GM18870 (cell line): ENCODE measurements around the gene OR12D2.
"Not testable (repeated sequence)": the region's sequence is repeated elsewhere in the genome, so short reads cannot be mapped to it uniquely, and the experiment has no call there.

Experiments used
- ATAC-seq: cut with Tn5 transposase; IDR thresholded peaks from one replicate; pipeline ENCODE4 v1.9.1; 2021; ENCODE audit warnings: moderate library complexity; ENCODE audit not compliant: unreplicated experiment

The OR12D2 gene, protein sequence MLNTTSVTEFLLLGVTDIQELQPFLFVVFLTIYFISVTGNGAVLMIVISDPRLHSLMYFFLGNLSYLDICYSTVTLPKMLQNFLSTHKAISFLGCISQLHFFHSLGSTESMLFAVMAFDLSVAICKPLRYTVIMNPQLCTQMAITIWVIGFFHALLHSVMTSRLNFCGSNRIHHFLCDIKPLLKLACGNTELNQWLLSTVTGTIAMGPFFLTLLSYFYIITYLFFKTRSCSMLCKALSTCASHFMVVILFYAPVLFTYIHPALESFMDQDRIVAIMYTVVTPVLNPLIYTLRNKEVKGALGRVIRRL

DNA sequence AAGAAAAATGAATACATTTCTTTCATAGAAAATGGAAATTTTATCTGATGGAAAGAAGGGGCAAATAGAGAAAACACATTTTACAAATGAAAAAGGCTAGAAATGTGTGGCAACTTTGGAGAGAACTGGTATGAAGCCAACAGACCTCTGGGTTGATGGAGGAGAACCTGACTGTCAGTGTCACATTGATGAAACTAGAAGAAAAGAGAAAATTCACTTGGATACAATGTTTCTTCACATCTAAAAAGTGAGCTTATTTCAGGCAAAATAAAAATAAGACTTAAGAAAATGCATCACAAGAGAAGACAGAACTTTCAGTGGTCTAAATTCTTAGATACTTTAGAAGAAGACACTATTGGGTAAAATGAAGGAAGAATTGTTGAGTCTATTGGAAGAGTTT is at the start of gene OR12D2:
Gene OR12D2 (plus strand): TSS at position 301 of the 400 bp plus-strand sequence. CDS start 1,069 bp downstream, outside the sequence.
- no peak for ATAC-seq

DNA sequence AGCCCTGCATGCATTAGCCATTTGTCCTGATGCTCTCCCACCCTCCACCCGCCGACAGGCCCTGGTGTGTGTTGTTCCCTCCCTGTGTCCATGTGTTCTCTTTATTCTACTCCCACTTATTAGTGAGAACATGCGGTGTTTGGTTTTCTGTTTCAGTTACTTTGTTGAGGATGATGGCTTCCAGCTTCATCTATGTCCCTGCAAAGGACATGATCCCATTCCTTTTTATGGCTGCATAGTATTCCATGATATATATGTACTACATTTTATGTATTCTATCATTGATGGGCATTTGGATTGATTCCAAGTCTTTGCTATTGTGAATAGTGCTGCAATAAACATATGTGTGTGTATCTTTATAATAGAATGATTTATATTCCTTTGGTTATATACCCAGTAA is 46.1 kb upstream of the OR12D2 start:
- not testable (repeated sequence) for ATAC-seq

DNA sequence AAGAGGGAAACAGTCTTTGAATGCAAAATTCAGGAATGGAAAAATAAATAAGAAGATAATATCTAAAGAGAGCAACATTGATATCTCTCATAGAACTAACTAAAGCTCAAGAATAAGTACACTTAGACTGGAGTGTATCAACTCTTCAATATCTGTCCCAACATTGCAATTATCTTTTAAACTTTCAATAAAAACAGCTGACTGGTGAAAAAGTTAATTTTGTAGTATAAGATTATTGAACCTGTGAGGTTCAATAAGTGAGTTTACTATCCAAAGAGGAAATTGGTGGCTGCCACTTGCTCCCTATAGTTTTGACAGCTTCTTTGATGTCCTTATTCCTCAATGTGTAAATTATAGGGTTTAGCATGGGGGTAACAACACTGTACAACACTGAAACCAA is 40.5 kb upstream of the OR12D2 start:
- no peak for ATAC-seq

DNA sequence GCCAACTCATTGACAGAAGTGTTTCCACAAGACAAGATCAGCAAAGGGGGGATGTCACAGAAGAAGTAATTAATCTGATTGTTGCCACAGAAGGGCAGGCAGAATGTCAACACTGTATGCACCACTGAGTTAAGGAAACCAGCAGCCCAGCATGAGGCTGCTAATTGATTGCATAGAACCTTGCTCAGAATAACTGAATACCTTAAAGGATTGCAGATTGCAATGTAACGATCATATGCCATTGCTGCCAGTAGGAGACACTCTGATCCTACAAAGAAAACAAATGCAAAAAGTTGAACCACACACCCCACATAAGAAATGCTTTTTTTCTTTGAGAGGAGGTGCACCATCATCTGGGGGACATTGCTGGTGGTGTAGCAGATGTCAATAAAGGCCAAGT is 39.8 kb upstream of the OR12D2 start:
- ATAC-seq, result no peak

DNA sequence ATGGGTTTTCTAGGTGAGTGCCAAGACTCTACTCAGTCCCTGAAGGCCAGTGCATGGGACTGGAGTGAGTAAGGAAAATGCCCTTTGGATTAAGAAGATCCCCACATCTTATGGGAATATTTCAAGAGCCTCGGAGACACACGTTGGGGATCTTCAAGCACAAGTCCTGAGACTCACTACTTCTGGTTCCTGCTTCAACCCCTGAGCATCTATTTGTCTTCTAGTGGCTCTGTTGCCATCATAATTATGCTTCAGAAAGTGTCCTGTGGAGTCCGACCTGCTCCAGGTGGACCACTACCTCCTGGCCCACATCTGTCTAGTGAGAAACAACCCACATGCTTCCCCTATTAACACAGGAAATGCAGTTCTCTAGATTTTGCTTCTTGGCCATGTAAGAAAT is 26.7 kb upstream of the OR12D2 start, which contains the start of gene OR5V1:
Gene OR5V1 (minus strand): TSS at position 101 of the 400 bp plus-strand sequence. CDS start 12,670 bp downstream, outside the sequence.
- no peak for ATAC-seq

DNA sequence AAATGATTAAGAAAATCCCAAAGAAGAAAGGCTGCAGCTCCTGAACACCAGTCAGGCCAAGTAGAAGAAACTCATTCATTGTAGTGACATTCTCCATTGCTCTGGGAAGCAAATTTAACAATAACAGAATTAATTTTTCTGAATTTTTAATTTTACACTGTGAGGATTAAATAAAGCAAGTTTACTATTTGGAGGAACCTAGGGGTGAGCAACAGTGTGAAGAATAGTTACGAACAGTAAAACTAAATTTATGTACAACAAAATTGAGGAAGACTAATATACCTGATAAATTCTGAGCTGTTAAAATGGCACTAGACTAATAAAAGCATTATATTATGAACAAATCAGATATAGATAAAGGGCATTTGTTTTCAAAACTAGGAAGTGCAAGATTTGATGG is 20.2 kb upstream of the OR12D2 start, which contains the start of gene OR12D3:
Gene OR12D3 (minus strand): TSS at position 101 of the 400 bp plus-strand sequence. CDS start 4 bp downstream, at position 97.
- no peak for ATAC-seq

DNA sequence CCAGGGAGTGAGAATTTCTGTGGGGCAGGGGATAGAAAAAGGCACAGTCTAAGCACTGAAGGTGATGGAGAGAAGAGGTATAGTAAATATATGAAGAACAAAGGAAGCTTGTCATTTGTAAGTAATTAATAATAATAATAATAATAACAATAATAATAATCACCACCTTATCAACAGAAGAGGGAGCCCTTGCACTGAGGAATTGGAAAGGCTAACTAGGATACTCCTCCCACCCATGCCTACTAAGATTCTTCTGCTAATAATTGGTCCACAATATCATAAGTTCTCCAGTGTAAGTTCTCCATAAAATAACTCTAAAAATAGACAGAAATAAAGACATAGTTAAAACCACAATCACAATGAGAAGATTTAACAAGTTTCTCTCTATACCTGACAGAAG is 19.4 kb upstream of the OR12D2 start:
- ATAC-seq, result no peak

DNA sequence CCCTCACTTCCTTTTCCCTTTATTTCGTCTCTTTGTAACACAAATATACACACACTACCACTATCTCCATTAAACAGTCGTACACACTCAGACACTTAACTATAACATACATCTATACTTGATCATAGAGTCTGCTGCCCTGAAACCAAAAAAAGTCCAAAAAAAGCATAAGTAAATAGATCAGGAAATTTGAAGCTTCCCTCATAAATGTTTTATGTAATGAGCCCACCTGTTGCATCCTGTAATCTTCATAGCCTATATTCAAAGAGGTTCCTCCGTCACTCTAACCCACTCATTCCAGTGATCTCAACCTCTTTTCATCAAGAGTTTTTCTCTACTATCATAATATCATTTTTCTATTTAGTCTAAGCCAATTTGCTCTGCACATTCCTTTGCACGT is 6.9 kb upstream of the OR12D2 start:
- ATAC-seq, result no peak

DNA sequence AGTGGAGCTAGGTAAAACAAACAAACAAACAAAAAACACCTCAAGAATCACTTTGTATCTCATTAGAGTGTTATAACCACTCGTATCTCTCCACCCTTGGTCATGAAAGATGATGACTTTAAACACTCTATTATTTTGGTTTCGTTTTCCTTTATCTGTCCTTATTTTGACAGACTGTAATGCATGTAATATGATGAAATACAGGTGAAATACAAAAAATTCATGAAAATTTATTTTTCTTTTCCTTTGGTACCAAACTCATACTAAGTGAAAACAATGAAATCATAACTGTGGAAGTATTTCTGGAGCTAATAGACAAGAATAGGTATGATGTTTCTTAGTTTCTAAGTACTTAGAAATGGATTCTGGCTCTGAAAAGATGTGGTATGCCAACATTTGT is 4.1 kb downstream of the OR12D2 start:
- no peak for ATAC-seq

DNA sequence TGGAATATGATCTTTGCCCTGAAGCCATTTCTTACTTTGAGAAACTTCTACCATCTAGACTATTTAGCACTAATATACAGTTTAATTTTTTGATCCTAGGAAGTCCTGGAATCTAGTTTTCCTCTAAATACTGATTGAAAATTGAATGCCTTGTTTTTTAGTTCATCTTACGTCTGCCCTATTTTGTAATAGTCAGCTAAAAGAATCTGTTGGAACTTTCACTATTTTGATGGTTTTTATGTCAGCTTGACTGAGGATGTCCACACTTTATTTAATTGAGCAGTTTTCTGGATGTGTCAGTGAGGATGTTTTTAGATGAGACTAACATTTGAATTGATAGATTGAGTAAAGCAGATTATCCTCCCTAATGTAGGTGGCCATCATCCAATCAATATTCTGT is 8.4 kb downstream of the OR12D2 start:
- ATAC-seq, result no peak

DNA sequence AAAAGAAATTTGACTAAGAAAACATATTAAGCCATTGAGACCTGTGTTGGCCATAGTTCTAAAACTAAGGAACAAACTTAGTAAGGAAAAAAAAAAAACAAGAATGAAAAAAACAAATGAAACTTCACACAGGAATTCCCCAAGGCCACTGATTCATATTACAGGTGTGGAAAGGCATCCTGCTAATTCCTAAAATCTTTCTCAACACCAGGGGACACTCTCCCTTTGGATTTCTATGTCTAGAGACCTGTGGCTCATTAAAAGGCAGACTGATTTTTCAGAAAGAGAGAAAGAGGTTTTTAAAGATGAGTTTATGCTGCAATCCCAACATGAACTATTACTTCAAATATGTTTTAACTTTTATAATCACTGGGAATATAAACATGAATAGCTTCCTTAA is 19.2 kb downstream of the OR12D2 start, which contains the start of gene OR12D1:
Gene OR12D1 (plus strand): TSS at position 341 of the 400 bp plus-strand sequence.
- no peak for ATAC-seq

DNA sequence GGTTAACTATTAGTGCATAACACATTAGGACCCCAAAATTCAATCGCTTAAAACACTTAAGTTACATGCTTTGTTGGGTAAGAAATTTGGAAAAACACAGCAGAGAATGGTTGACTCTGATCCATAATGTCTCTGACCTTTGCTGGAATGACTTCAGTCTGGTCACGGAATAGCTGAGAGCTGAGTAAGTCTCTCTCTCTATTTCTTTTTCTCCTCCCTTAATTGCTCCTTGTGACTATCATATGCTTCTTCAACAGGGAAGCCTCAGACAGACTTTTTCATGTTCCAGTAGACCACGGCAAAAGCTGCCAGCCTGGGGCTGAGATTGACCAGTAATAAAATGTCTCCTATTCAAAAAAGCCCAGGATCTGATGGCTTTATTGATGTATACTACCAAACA is 24.1 kb downstream of the OR12D2 start:
- ATAC-seq, result no peak

DNA sequence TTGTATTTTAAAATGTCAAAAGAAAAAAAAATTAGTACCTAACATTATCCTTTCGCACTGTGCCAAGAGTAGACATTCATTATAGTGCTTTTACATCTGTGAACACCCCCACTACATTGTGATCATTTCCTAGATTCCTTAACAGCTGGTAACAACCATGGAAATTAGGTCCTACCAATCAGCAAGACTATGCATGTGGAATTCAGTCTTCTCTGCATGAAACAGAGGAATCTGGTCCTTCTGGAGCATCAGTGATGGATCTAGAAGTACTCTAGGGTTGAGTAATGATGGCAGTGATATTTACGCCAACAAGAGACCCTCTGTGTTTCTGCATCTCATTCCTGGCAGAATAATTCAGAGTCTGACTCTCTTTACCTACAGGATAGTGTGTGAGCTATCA is 28.7 kb downstream of the OR12D2 start:
- ATAC-seq, result no peak

DNA sequence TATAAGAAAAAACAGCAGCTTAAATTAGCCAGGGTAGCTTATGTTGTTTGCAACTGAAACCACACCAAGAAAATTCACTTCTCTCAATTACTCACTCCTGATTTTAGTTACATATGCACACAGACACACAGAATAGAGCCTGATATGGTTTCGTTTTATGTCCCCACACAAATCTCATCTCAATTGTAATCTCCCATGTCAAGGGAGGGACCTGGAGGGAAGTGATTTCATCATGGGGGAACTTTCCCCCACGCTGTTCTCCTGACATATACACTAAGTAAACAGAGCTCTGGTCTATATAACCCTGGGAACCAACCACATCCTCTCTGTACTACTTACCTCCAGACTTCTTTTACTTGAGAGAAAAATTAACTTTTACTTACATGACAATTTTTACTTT is 29.1 kb downstream of the OR12D2 start:
- ATAC-seq, result no peak

DNA sequence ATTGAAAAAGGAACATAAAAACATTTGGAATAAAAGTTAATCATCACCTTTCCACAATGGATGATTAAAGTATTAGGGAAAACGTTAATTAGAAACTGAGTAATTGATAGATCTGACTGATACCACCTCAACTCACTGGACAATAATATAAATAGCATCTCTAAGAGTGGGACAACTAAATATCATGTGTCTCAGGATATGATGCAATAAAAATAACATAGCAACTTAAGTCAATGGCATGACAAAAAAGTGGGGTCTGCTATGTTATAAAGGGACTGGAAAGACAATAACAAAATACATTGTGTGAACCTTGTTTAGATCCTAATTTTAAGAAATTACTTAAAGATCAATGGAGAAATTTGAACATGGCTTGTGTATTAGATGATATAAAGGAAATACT is 29.6 kb downstream of the OR12D2 start:
- ATAC-seq, result no peak

DNA sequence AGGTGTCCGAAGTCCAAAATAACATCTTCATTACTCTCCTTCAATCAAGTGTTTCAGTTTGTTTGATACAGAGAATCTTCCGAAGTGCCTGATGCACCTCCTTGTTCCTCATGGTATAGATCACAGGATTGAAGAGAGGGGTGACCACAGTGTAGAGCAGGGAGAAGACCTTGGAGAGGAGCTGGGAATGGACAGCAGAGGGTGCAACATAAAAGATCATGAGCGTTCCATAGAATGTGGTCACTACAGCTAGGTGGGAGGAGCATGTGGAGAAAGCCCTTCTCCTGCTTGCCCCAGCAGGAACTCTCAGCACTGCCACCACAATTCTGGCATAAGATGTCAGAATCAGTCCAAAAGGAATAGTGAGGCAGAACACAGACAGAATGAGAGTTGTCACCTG is 31.2 kb downstream of the OR12D2 start:
- no peak for ATAC-seq

DNA sequence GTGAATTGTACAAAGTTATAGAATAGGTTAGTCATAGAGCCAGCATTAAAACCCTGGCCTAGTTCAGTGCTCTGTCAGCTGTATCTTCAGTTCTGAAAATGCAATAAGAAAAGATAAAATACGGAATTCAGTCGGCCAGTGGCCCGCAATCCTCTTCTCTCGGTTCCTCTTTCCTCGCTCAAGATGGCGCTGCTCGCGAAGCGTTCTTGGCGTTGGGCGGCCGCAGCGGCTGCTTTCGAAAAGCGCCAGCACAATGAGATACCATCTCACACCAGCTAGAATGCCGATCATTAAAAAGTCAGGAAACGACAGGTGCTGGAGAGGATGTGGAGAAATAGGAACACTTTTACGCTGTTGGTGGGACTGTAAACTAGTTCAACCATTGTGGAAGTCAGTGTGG is 41.3 kb downstream of the OR12D2 start:
- not testable (repeated sequence) for ATAC-seq

DNA sequence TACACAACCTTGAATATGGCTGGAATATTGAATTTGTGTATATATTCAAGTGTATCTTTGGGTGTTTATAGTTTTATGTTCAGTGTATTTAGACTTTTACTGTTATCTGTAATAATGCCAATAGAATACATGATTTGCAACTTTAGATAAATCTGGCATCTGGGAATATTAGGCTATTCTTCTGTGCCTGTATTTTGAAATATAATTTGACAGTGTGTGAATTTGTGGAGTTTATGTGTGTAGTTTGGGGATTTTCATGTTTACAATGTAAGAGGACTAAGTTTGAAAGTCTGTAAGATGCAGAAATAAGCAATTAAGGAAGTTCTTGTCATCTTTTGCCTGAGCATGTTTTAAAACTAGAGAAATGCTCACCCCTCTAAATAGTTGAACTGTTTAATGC is 43.6 kb downstream of the OR12D2 start, which contains the start of gene OR10C1:
Gene OR10C1 (plus strand): TSS at position 301 of the 400 bp plus-strand sequence. CDS start 710 bp downstream, outside the sequence.
- no peak for ATAC-seq

DNA sequence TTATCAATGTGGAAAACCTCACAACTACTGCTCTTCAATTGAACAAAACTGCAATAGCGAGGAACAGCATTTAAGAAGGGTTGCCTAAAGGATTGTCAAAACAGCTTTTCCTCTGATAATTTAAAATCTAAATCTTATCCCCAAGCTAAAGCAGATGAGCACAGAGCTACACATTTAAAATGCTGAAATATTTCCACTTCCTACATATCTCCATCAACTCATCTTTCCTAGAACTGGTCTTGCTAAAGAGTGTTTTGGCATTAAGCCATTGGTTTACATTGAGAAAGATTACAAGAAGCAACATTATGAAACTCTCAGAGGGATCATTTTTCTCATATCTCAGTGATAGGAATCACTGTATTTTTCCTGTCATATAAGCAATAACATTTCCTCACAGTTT is 47.3 kb downstream of the OR12D2 start:
- no peak for ATAC-seq

DNA sequence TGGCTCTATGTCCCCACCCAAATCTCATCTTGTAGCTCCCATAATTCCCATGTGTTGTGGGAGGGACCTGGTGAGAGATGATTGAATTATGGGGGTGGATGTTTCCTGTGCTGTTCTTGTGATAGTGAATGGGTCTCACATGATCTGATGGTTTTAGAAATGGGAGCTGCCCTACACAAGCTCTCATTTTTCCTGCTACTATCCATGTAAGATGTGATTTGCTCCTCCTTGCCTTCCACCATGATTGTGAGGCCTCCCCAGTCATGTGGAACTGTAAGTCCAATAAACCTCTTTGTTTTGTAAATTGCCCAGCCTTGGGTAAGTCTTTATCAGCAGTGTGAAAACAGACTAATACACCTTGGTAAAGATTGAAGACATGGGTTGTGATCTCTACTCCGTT is 48.6 kb downstream of the OR12D2 start:
- not testable (repeated sequence) for ATAC-seq
